HG03097 (cell line): ENCODE data around the gene TNFRSF18.
"Not testable (repeated sequence)": the region's sequence is repeated elsewhere in the genome, so short reads cannot be mapped to it uniquely, and the experiment has no call there.

Experiments used
- ATAC-seq: cut with Tn5 transposase; IDR thresholded peaks from one replicate; pipeline ENCODE4 v1.9.1; 2021; ENCODE audit not compliant: unreplicated experiment, low FRiP score

The TNFRSF18 gene

DNA sequence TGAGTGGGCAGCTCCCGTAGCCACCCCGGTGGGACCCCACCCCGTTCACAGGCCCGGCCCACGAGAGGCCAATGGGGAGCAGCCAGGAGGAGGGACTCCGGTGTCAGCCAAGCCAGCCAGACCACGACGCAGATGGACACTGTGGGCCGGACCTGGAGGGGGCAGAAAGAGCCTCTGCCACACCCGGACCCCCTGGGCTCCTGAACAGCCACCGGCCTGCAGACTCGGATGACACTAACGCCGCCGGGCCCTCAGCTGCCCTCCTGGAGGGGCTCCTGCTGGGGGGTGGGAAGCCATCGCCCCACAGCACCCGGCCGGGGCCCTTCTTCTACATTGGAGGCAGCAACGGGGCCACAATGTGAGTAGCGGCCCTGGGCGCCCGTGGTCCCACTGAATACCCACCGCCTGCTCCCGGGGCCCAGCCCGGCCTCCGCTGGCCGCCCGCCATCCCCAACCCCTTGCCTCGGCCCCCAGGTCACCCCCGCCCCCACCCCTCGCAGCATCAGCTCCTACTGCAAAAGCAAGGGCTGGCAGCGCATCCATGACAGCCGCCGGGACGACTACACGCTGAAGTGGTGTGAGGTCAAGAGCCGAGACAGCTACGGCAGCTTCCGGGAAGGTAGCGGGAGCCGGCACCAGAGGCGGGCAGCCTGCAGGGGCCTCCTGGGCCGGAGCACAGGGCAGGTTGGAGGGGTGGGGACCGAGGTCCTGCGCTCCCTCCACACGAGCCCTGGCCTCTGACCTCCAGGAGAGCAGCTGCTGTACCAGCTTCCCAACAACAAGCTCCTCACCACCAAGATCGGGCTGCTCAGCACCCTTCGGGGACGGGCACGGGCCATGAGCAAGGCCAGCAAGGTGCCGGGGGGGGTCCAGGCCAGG is 26.2 kb downstream of the TNFRSF18 start:
- no peak for ATAC-seq

- no peak for ATAC-seq
Observed at GRCh38 chr1:1179346-1179982, 26.9 kb downstream of the TNFRSF18 start.

DNA sequence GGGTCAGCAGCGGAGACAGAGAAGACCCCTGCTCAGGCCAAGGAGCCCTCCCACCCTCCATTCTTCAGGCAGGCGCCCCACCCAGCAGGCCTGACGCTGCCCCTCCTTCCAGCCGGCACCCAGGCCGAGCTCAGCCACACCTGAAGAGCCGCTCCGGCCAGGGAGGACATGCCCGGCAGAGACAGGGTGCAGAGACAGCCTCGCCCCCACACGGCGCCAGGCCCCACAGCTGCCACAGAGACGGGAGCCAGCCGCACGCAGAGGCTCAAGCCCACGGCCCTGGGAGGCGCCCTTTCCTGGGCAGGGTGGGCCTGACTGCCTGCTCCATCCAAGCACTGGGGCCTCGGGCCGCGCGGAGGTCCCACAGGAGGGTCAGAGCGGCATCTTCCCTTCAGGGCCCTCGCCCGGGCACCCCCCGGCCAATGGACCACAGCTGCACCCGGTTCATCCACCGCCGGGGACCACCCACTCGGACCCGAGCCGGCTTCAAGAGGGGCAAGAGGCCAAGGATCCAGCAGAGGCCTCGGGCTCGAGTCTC is 27.5 kb downstream of the TNFRSF18 start:
- no peak for ATAC-seq

GRCh38 chr1:1177452-1178206 is 28.8 kb downstream of the TNFRSF18 start:
- no peak for ATAC-seq

DNA sequence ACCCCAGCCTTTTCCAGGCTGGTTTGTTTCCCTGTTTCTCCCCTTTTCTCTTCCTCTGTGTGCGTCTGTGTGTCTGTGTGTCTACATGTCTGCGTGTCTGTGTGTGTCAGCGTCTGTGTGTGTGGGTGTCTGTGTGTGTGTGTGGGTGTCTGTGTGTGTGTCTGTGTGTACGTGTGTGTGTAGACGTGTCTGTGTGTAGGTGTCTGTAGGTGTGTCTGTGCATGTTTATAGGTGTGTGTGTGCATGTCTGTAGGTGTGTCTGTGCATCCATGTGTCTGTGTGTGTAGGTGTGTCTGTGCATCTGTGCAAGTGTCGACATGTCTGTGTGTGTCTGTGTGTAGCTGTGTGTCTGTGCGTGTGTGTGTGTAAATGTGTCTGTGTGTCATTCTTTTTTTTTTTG is 29.5 kb downstream of the TNFRSF18 start:
- no peak for ATAC-seq

GRCh38 chr1:1176063-1176761 is 30.2 kb downstream of the TNFRSF18 start:
- ATAC-seq: not testable (repeated sequence)

GRCh38 chr1:1175221-1176062 is 30.9 kb downstream of the TNFRSF18 start:
- no peak for ATAC-seq

- ATAC-seq: no peak
Observed at GRCh38 chr1:1173793-1174415, 32.5 kb downstream of the TNFRSF18 start, which contains the start of gene TTLL10. TSS of gene TTLL10 (plus strand) at chr1:1173880. CDS start at chr1:1179216, 5,336 bp downstream.

DNA sequence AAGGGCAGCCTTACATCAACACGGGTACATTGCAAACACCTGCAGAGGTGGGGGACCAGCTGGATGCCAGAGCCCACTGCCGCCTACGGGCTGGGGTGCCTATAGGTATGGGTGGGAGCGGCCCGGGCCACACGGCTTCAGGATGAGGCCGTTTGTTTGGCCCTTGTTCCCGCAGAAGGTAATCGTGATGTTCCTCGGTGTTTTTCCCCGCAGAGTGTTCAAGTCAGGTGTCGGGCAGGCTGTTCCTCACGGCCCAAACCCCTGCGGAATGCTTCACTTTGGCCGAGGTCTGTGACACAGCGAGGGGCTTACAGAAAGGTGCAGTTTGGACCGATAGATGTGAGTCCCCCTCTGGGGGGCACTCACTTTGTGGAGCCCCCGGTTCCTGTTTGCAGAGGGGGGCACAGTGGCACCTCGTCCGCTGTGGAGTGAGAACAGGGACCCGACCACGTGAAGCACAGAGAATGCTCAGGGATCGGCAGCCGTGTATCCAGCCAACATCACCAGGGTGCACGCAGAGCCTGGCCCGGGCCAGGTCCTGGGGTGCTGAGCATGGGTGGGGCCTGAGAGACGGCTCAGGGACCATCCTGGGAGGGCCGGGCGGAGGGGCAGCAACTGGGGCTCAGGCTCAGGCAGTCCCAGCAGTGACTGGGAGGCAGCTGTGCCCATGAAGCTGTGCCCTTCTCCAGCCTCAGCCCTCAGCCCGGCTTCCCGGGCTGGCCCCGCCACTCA is 33.2 kb downstream of the TNFRSF18 start:
- ATAC-seq: no peak

GRCh38 chr1:1171546-1172340 is 34.6 kb downstream of the TNFRSF18 start:
- ATAC-seq: no peak

DNA sequence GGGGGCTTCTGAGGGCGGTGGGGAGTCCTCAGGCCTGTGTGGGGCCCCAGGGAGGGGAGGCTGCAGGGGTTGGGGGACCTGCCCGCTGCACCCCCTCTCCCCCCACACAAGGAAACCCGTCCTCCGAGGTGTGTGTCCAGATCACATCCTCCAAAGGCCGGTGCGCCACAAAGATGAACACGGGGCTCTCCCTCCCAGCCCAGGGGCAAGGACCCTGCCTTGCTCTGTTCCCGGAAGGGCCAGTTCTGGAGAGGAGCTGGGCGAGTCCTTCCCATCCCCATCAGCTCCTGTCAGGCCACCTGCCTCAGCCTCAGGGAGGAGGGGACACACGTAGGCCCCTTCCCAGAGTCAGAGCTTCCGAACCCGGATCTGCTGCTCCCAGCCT is 35.2 kb downstream of the TNFRSF18 start:
- no peak for ATAC-seq

GRCh38 chr1:1170215-1171091 is 35.9 kb downstream of the TNFRSF18 start:
- no peak for ATAC-seq

GRCh38 chr1:1169429-1170214 is 36.8 kb downstream of the TNFRSF18 start:
- ATAC-seq: no peak

- no peak for ATAC-seq
Observed at GRCh38 chr1:1168451-1169411, 37.7 kb downstream of the TNFRSF18 start.
